ENCODE data around the gene GOLGB1.
"Not testable (repeated sequence)": the region's sequence is repeated elsewhere in the genome, so short reads cannot be mapped to it uniquely, and the experiment has no call there.

GOLGB1 gene

GRCh38 chr3:121781611-121782010 lies 32.1 kb upstream of the GOLGB1 start:
- TF ChIP-seq CTCF (IDR thresholded peaks at IDR 0.05; ENCODE audit: borderline replicate concordance, insufficient read depth, low read depth, low read length), result no peak
- no peak overlapping the region for H3K4me3 ChIP-seq (ENCODE audit: low read depth, low read length)

GRCh38 chr3:121775095-121775494 lies 25.6 kb upstream of the GOLGB1 start:
- H3K4me3 ChIP-seq (ENCODE audit: low read depth, low read length), result not testable (repeated sequence)

GRCh38 chr3:121769246-121769645 lies 19.7 kb upstream of the GOLGB1 start:
- TF ChIP-seq CTCF (IDR thresholded peaks at IDR 0.05; ENCODE audit: borderline replicate concordance, insufficient read depth, low read depth, low read length), result no peak
- H3K4me3 ChIP-seq (ENCODE audit: low read depth, low read length), result no peak overlapping the region

GRCh38 chr3:121768452-121768851 lies 18.9 kb upstream of the GOLGB1 start:
- TF ChIP-seq CTCF (IDR thresholded peaks at IDR 0.05; ENCODE audit: borderline replicate concordance, insufficient read depth, low read depth, low read length), result no peak
- H3K4me3 ChIP-seq (ENCODE audit: low read depth, low read length), result no peak overlapping the region

- H3K4me3 ChIP-seq (ENCODE audit: low read depth, low read length), result no peak overlapping the region
- no peak for TF ChIP-seq CTCF (IDR thresholded peaks at IDR 0.05; ENCODE audit: borderline replicate concordance, insufficient read depth, low read depth, low read length)
Measured at GRCh38 chr3:121759541-121760202, 10.1 kb upstream of the GOLGB1 start.

- no peak overlapping the region for H3K4me3 ChIP-seq (ENCODE audit: low read depth, low read length)
- no peak for TF ChIP-seq CTCF (IDR thresholded peaks at IDR 0.05; ENCODE audit: borderline replicate concordance, insufficient read depth, low read depth, low read length)
Measured at GRCh38 chr3:121758727-121759450, 9.3 kb upstream of the GOLGB1 start.

- TF ChIP-seq CTCF (IDR thresholded peaks at IDR 0.05; ENCODE audit: borderline replicate concordance, insufficient read depth, low read depth, low read length), result no peak
- no peak overlapping the region for H3K4me3 ChIP-seq (ENCODE audit: low read depth, low read length)
Measured at GRCh38 chr3:121757812-121758545, 8.4 kb upstream of the GOLGB1 start.

Data from GM12875 (cell line).